Neural crest cell (in vitro differentiated cells): ENCODE results near the gene PCDH8. TPM values are rescaled to one million over a fixed set of nuclear protein-coding genes. Genes with fewer than 3 reads are reported as not detected.

Source experiments
- DNase-seq: peaks from one replicate; pipeline ENCODE4 v3.0.0; 2021; ENCODE audit warnings: low read depth, mixed read lengths, low spot score
- H3K27ac Mint-ChIP-seq: one replicate; pipeline ENCODE4 v1.8.0; 2021; ENCODE audit warnings: mild to moderate bottlenecking, mixed read lengths; ENCODE audit not compliant: unreplicated experiment
- H3K27me3 Mint-ChIP-seq: 2 replicates; pipeline ENCODE4 v1.8.0; 2021; ENCODE audit warnings: low read depth, mild to moderate bottlenecking, mixed read lengths
- H3K36me3 Mint-ChIP-seq: 2 replicates; pipeline ENCODE4 v1.8.0; 2021; ENCODE audit warnings: low read depth, mild to moderate bottlenecking, mixed read lengths
- H3K4me1 Mint-ChIP-seq: 2 replicates; pipeline ENCODE4 v1.8.0; 2021; ENCODE audit warnings: mixed read lengths
- H3K4me3 Mint-ChIP-seq: one replicate; pipeline ENCODE4 v1.8.0; 2021; ENCODE audit warnings: mild to moderate bottlenecking, mixed read lengths
- H3K9me3 Mint-ChIP-seq: 2 replicates; pipeline ENCODE4 v1.8.0; 2021; ENCODE audit warnings: mixed read lengths
- total RNA-seq: library from RNA; stranded (reverse); gene quantifications from 2 replicates; pipeline ENCODE4 v1.2.1, GENCODE V29; 2021
- TF ChIP-seq, protein P1 (sequence below): fragments of 200-600 bp; sonication (generic); conservative IDR thresholded peaks from 2 replicates; pipeline ENCODE4 v1.5.0; 2021; ENCODE audit warnings: antibody characterized with exemption, mild to moderate bottlenecking

The PCDH8 gene
- total RNA-seq, 1 donor from 2014 or later = 14.6 TPM

DNA sequence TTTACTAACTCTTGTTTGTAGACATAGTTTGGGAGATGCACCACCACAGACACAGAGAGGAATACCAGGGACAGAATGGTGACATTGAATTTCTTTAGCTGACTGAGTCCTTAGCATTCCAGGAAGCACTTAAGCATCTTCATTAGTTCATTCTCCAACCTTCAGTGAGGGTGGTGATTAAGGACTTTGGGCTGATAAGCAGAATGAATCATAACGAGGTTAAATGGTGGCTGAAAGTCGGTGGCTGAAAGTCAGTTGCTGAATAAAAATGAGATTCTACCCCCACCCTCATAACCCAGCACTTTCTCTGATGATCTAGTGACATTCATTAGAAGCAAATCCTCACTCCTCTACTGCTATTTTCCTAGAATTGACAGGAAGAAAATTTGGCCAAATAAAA lies 10.6 kb downstream of the PCDH8 start:
- no peak for DNase-seq
- peaks cover 54% of the 10 kb centered on the region for H3K27me3 Mint-ChIP-seq
- no peak overlapping the region for H3K27ac Mint-ChIP-seq
- no peaks in the 10 kb centered on the region for H3K9me3 Mint-ChIP-seq
- TF ChIP-seq, protein P1, sequence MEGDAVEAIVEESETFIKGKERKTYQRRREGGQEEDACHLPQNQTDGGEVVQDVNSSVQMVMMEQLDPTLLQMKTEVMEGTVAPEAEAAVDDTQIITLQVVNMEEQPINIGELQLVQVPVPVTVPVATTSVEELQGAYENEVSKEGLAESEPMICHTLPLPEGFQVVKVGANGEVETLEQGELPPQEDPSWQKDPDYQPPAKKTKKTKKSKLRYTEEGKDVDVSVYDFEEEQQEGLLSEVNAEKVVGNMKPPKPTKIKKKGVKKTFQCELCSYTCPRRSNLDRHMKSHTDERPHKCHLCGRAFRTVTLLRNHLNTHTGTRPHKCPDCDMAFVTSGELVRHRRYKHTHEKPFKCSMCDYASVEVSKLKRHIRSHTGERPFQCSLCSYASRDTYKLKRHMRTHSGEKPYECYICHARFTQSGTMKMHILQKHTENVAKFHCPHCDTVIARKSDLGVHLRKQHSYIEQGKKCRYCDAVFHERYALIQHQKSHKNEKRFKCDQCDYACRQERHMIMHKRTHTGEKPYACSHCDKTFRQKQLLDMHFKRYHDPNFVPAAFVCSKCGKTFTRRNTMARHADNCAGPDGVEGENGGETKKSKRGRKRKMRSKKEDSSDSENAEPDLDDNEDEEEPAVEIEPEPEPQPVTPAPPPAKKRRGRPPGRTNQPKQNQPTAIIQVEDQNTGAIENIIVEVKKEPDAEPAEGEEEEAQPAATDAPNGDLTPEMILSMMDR = no peak
- no peaks in the 10 kb centered on the region for H3K36me3 Mint-ChIP-seq
- no peak overlapping the region for H3K4me3 Mint-ChIP-seq
- peaks cover 13% of the 10 kb centered on the region for H3K4me1 Mint-ChIP-seq

DNA sequence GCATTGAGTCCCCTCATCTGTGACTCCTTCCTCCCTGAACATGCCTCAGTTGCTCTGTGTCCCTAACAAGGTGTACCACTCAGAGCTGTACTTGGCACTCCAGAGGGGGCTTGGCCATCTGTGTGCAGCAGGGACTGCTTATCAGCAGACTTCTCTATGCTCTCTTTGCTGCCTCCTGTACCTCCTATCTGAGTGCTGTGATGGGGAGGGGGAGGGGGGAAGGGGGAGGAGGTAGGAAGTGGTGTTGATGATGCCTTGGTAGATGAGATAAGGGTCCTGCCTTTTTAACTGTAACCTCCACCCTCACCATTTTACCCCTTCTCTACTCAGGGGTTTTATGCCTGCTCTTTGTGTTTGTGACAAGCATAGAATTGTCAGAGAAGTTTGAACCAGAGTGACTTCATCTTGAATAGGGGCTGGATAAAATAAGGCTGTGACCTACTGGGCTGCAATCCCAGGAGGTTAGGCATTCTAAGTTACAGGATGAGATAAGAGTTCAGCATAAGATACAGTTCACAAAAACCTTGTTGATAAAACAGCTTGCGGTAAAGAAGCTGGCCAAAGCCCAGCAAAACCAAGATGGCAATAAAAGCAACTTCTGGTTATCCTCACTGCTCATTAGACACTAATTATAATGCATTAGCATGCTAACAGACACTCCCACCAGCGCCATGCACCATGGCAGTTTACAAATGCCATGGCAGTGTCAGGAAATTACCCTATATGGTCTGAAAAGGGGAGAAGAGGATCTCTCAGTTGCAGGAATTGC lies 13.2 kb downstream of the PCDH8 start:
- H3K27me3 Mint-ChIP-seq = peaks cover 35% of the 10 kb centered on the region
- no peak overlapping the region for H3K4me3 Mint-ChIP-seq
- peaks cover 16% of the 10 kb centered on the region for H3K4me1 Mint-ChIP-seq
- no peak for DNase-seq
- TF ChIP-seq, protein P1 = no peak
- H3K9me3 Mint-ChIP-seq = no peaks in the 10 kb centered on the region
- no peaks in the 10 kb centered on the region for H3K36me3 Mint-ChIP-seq
- no peak overlapping the region for H3K27ac Mint-ChIP-seq

DNA sequence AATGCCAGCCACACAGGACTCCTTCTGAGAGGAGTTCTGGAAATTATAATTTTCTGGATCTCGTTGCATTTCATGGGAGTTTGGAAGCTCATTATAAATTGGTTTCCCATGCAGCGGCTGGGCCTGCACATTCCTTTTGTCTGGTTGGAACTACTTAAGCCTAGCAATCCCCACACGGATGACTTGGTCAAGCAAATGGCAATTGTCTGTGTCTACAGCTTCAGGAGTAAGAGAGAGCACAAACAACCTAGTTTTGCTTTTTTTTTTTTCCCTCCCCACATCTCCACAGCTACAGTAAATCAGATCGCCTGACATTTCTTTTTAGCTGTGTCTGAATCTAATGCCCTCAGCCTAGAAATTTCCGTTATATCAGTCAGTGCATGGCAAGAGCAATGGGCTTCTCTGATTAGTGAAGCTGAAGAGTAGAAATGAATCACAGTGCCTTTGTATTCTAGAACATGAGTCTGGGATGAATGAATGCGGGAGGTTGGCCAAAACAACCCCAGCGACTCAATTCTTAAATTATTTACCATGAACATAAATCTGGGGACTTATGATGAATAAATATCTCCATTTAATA lies 15.1 kb downstream of the PCDH8 start:
- Mint-ChIP-seq H3K9me3 (no peaks in the 10 kb centered on the region), H3K36me3 (no peaks in the 10 kb centered on the region), H3K4me1 (peaks cover 16% of the 10 kb centered on the region), H3K27ac (no peak overlapping the region), H3K27me3 (peaks cover 18% of the 10 kb centered on the region), H3K4me3 (no peak overlapping the region)
- no peak for DNase-seq
- TF ChIP-seq, protein P1 = no peak

DNA sequence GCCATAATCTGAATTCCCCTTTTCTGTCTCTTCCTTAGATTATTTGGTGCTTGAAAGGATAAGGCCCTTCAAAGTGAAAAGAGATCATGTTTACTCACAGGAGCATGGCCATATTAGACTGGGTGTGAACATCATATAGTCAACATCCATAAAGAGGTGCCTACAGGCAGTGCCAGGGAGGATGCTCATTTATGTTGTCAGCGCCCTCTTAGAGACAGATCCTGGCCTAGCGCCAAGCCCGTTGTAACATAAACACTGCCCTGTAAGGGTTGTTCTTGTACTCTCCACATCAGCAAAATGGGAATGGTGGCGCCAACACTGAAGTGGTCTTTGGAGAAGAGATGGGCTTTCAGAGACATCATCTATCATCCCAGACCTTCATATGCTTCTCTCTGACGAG lies 16.1 kb downstream of the PCDH8 start:
- Mint-ChIP-seq H3K27ac (no peak overlapping the region), H3K36me3 (no peaks in the 10 kb centered on the region), H3K4me1 (peaks cover 16% of the 10 kb centered on the region), H3K9me3 (no peaks in the 10 kb centered on the region), H3K4me3 (no peak overlapping the region), H3K27me3 (peaks cover 7% of the 10 kb centered on the region)
- TF ChIP-seq, protein P1 = no peak
- no peak for DNase-seq

DNA sequence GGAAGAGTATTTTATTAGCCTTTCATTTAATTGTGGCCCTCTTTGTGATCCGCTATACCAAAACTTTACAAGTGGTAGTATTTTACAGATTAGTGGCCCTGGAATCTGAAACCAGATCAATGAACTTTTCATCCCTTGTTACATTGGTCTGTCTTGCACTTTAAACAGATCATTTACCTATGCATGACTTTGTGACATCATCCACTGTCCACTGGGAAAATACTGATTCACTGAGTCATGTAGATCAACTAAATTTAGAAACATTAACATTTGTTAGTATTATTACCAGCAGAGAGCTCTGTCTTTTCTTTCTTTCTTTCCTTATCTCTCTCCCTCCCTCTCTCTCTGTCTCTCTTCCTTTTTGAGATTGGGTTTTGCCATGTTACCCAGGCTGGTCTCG lies 17.5 kb downstream of the PCDH8 start:
- DNase-seq = no peak
- TF ChIP-seq, protein P1 = no peak
- Mint-ChIP-seq H3K27me3 (peaks cover 7% of the 10 kb centered on the region), H3K36me3 (no peaks in the 10 kb centered on the region), H3K4me3 (no peak overlapping the region), H3K27ac (no peak overlapping the region), H3K9me3 (no peaks in the 10 kb centered on the region), H3K4me1 (peaks cover 16% of the 10 kb centered on the region)
